Neural cell (in vitro differentiated cells): Measurements from ENCODE around the gene DZIP3. TPM values are rescaled to one million over a fixed set of nuclear protein-coding genes. Genes with fewer than 3 reads are reported as not detected.

Experiments used
- H2AFZ ChIP-seq: fragments of 200-600, 300-800 bp; sonication (generic), shearing (Covaris generic); 2 replicates; pipeline ENCODE4 v1.6.0; 2014; ENCODE audit warnings: low read depth, mild to moderate bottlenecking, antibody characterized with exemption, low read length, moderate library complexity
- H3F3A ChIP-seq: fragments of 200-600 bp; shearing (Covaris generic); 2 replicates; pipeline ENCODE4 v1.6.1; 2016; ENCODE audit warnings: mild to moderate bottlenecking, moderate library complexity, mixed read lengths, antibody characterized with exemption, low read length; ENCODE audit not compliant: insufficient read depth, poor library complexity, severe bottlenecking
- H3K27ac ChIP-seq: fragments of 200-600, 300-800 bp; sonication (generic), shearing (Covaris generic); 2 replicates; pipeline ENCODE4 v1.5.1; 2014; ENCODE audit warnings: mild to moderate bottlenecking, low read length, moderate library complexity
- H3K27me3 ChIP-seq: fragments of 300-800, 200-600 bp; sonication (generic), shearing (Covaris generic); 2 replicates; pipeline ENCODE4 v1.6.0; 2014; ENCODE audit warnings: mild to moderate bottlenecking, low read depth, low read length, moderate library complexity; ENCODE audit not compliant: insufficient read depth
- H3K36me3 ChIP-seq: fragments of 300-800, 200-600 bp; sonication (generic), shearing (Covaris generic); 2 replicates; pipeline ENCODE4 v1.5.1; 2014; ENCODE audit warnings: mild to moderate bottlenecking, antibody characterized with exemption, low read length, moderate library complexity; ENCODE audit not compliant: insufficient read depth
- H3K4me2 ChIP-seq: fragments of 300-800, 200-600 bp; sonication (generic), shearing (Covaris generic); 2 replicates; pipeline ENCODE4 v1.6.0; 2014; ENCODE audit warnings: mild to moderate bottlenecking, low read length
- H3K4me3 ChIP-seq: fragments of 300-800, 200-600 bp; sonication (generic), shearing (Covaris generic); 2 replicates; pipeline ENCODE4 v1.5.1; 2014; ENCODE audit warnings: mild to moderate bottlenecking, low read length, moderate library complexity
- H3K79me2 ChIP-seq: fragments of 200-600 bp; shearing (Covaris generic); replicated peaks from 2 replicates; pipeline ENCODE4 v1.6.0; 2014; ENCODE audit warnings: mild to moderate bottlenecking, low read length, moderate library complexity; ENCODE audit not compliant: insufficient read depth
- H3K9ac ChIP-seq: fragments of 300-800, 200-600 bp; sonication (generic), shearing (Covaris generic); 2 replicates; pipeline ENCODE4 v1.6.1; 2016; ENCODE audit warnings: mild to moderate bottlenecking, low read length, mixed read lengths
- H3K9me2 ChIP-seq: fragments of 200-600 bp; shearing (Covaris generic); 2 replicates; pipeline ENCODE4 v1.6.1; 2016; ENCODE audit warnings: mild to moderate bottlenecking, low read length, mixed read lengths; ENCODE audit not compliant: insufficient read depth
- H3K9me3 ChIP-seq: fragments of 200-600, 300-800 bp; sonication (generic), shearing (Covaris generic); 2 replicates; pipeline ENCODE4 v1.6.1; 2016; ENCODE audit warnings: mild to moderate bottlenecking, mixed run types, low read length, moderate library complexity, mixed read lengths
- H4K20me1 ChIP-seq: fragments of 200-600 bp; shearing (Covaris generic); 2 replicates; pipeline ENCODE4 v1.6.1; 2016; ENCODE audit warnings: mild to moderate bottlenecking, mixed run types; ENCODE audit not compliant: insufficient read depth
- EP300 ChIP-seq: fragments of 450-650 bp; conservative IDR thresholded peaks from 2 replicates; pipeline ENCODE4 v1.6.1; 2014; ENCODE audit warnings: antibody characterized with exemption, mild to moderate bottlenecking, moderate library complexity; ENCODE audit not compliant: poor library complexity, severe bottlenecking
- EZH2 ChIP-seq: fragments of 200-600, 300-800 bp; shearing (Covaris generic), sonication (generic); IDR thresholded peaks from 2 replicates; pipeline ENCODE4 v1.6.1; 2014; ENCODE audit warnings: antibody characterized with exemption, low read length, borderline replicate concordance, mild to moderate bottlenecking; ENCODE audit not compliant: insufficient read depth, poor library complexity, severe bottlenecking
- MXI1 ChIP-seq: fragments of 450-650 bp; conservative IDR thresholded peaks from 2 replicates; pipeline ENCODE4 v1.6.1; 2014; ENCODE audit warnings: antibody characterized with exemption, mild to moderate bottlenecking; ENCODE audit not compliant: poor library complexity, severe bottlenecking
- POLR2AphosphoS5 ChIP-seq: IDR thresholded peaks from 2 replicates; pipeline ENCODE4 v1.6.1; 2012
- RAD21 ChIP-seq: fragments of 450-650 bp; conservative IDR thresholded peaks from 2 replicates; pipeline ENCODE4 v1.6.1; 2014; ENCODE audit warnings: antibody characterized with exemption, mild to moderate bottlenecking, moderate library complexity
- SMC3 ChIP-seq: fragments of 450-650 bp; conservative IDR thresholded peaks from 2 replicates; pipeline ENCODE4 v1.6.1; 2014; ENCODE audit warnings: antibody characterized with exemption, mild to moderate bottlenecking, moderate library complexity; ENCODE audit not compliant: poor library complexity
- TAF1 ChIP-seq: IDR thresholded peaks from 2 replicates; pipeline ENCODE4 v1.6.1; 2012; ENCODE audit warnings: low read depth
- polyA plus RNA-seq: library from polyadenylated mRNA; depleted of rRNA; stranded (reverse); fragments of >200 nt; gene quantifications from 2 replicates; pipeline ENCODE4 v1.2.3, GENCODE V29; 2014
- TF ChIP-seq, protein P1 (sequence below): IDR thresholded peaks from 2 replicates; pipeline ENCODE4 v1.6.1; 2012; ENCODE audit warnings: borderline replicate concordance
- TF ChIP-seq, protein P2 (sequence below): fragments of 450-650 bp; IDR thresholded peaks from 2 replicates; pipeline ENCODE4 v1.5.1; 2014; ENCODE audit warnings: antibody characterized with exemption, mild to moderate bottlenecking, moderate library complexity; ENCODE audit not compliant: poor library complexity, severe bottlenecking

The DZIP3 gene
- polyA plus RNA-seq, 1 donor from 2014 or later: 52.5 TPM

DNA sequence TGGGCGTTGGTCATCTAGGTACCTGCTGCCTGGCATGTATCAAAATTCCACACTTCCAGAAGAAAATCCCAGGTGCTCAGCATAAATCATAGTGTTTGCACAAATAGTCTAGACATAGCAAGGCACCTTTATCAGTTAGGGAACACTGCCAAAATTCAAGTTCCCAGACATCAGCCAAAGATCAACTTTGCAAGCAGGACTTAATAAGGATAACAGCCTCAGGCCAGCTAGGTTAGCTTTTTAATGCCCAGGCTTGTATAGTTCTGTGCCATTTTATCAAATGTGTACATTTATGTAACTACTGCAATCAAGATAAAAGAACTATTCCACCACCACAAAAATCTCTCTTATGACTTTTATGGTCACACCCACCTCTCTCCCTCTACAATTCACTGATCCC lies 30.7 kb downstream of the DZIP3 start:
- Histone ChIP-seq H3K36me3 (peaks cover 6% of the 10 kb centered on the region), H3K9me2 (no peaks in the 10 kb centered on the region), H3K79me2 (no peaks in the 10 kb centered on the region), H3K9me3 (no peaks in the 10 kb centered on the region), H2AFZ (no peak overlapping the region), H4K20me1 (no peaks in the 10 kb centered on the region), H3K4me3 (no peak overlapping the region), H3K4me2 (no peak overlapping the region), H3F3A (no peaks in the 10 kb centered on the region), H3K9ac (no peak overlapping the region), H3K27ac (no peak overlapping the region), H3K27me3 (no peaks in the 10 kb centered on the region)
- TF ChIP-seq, protein P1, sequence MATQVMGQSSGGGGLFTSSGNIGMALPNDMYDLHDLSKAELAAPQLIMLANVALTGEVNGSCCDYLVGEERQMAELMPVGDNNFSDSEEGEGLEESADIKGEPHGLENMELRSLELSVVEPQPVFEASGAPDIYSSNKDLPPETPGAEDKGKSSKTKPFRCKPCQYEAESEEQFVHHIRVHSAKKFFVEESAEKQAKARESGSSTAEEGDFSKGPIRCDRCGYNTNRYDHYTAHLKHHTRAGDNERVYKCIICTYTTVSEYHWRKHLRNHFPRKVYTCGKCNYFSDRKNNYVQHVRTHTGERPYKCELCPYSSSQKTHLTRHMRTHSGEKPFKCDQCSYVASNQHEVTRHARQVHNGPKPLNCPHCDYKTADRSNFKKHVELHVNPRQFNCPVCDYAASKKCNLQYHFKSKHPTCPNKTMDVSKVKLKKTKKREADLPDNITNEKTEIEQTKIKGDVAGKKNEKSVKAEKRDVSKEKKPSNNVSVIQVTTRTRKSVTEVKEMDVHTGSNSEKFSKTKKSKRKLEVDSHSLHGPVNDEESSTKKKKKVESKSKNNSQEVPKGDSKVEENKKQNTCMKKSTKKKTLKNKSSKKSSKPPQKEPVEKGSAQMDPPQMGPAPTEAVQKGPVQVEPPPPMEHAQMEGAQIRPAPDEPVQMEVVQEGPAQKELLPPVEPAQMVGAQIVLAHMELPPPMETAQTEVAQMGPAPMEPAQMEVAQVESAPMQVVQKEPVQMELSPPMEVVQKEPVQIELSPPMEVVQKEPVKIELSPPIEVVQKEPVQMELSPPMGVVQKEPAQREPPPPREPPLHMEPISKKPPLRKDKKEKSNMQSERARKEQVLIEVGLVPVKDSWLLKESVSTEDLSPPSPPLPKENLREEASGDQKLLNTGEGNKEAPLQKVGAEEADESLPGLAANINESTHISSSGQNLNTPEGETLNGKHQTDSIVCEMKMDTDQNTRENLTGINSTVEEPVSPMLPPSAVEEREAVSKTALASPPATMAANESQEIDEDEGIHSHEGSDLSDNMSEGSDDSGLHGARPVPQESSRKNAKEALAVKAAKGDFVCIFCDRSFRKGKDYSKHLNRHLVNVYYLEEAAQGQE: no peak
- TF ChIP-seq TAF1: no peak
- TF ChIP-seq SMC3: no peak
- no peak for TF ChIP-seq RAD21
- TF ChIP-seq EP300: no peak
- TF ChIP-seq, protein P2, sequence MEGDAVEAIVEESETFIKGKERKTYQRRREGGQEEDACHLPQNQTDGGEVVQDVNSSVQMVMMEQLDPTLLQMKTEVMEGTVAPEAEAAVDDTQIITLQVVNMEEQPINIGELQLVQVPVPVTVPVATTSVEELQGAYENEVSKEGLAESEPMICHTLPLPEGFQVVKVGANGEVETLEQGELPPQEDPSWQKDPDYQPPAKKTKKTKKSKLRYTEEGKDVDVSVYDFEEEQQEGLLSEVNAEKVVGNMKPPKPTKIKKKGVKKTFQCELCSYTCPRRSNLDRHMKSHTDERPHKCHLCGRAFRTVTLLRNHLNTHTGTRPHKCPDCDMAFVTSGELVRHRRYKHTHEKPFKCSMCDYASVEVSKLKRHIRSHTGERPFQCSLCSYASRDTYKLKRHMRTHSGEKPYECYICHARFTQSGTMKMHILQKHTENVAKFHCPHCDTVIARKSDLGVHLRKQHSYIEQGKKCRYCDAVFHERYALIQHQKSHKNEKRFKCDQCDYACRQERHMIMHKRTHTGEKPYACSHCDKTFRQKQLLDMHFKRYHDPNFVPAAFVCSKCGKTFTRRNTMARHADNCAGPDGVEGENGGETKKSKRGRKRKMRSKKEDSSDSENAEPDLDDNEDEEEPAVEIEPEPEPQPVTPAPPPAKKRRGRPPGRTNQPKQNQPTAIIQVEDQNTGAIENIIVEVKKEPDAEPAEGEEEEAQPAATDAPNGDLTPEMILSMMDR: no peak
- no peak for TF ChIP-seq EZH2
- TF ChIP-seq POLR2AphosphoS5: no peak
- TF ChIP-seq MXI1: no peak

- Histone ChIP-seq H3K36me3 (no peaks in the 10 kb centered on the region), H3K9me3 (no peaks in the 10 kb centered on the region)
Observed at GRCh38 chr3:108623504-108623903, 34.0 kb downstream of the DZIP3 start.

GRCh38 chr3:108629974-108630373 lies 40.5 kb downstream of the DZIP3 start:
- Histone ChIP-seq H3K27ac (no peak overlapping the region), H3K27me3 (no peaks in the 10 kb centered on the region)

More at GRCh38 chr3:108623504-108623903, 34.0 kb downstream of the DZIP3 start:
- no peaks in the 10 kb centered on the region for H4K20me1 ChIP-seq
- H3F3A ChIP-seq: no peaks in the 10 kb centered on the region
- H3K27me3 ChIP-seq: no peaks in the 10 kb centered on the region
- H3K27ac ChIP-seq: no peak overlapping the region
- no peak overlapping the region for H3K4me2 ChIP-seq
- TF ChIP-seq EP300: no peak
- no peak for TF ChIP-seq TAF1
- TF ChIP-seq EZH2: no peak
- no peak for TF ChIP-seq SMC3
- H3K9me2 ChIP-seq: no peaks in the 10 kb centered on the region
- H2AFZ ChIP-seq: no peak overlapping the region
- H3K79me2 ChIP-seq: no peaks in the 10 kb centered on the region
- no peak overlapping the region for H3K9ac ChIP-seq
- no peak overlapping the region for H3K4me3 ChIP-seq

More at GRCh38 chr3:108629974-108630373, 40.5 kb downstream of the DZIP3 start:
- H2AFZ ChIP-seq: no peak overlapping the region
- H3K9me3 ChIP-seq: no peaks in the 10 kb centered on the region
- H4K20me1 ChIP-seq: no peaks in the 10 kb centered on the region
- H3K4me2 ChIP-seq: no peak overlapping the region
- H3K9me2 ChIP-seq: no peaks in the 10 kb centered on the region
- no peak overlapping the region for H3K9ac ChIP-seq
- no peaks in the 10 kb centered on the region for H3F3A ChIP-seq
- no peaks in the 10 kb centered on the region for H3K36me3 ChIP-seq
- H3K79me2 ChIP-seq: no peaks in the 10 kb centered on the region
- no peak for TF ChIP-seq EP300
- TF ChIP-seq MXI1: no peak
- no peak for TF ChIP-seq POLR2AphosphoS5
- TF ChIP-seq RAD21: no peak
- TF ChIP-seq SMC3: no peak
- TF ChIP-seq, protein P1: no peak
- TF ChIP-seq, protein P2: no peak
- TF ChIP-seq EZH2: no peak
- no peak for TF ChIP-seq TAF1
- H3K4me3 ChIP-seq: no peak overlapping the region
